ENCODE data around the gene MSL2. TPM values are rescaled to one million over a fixed set of nuclear protein-coding genes. Genes with fewer than 3 reads are reported as not detected.

Gene MSL2
- total and polyA plus RNA-seq, 2 of the 8 experiments (the other 6 are each of a cell fraction or from before 2014, with no cell fraction given), result 9.1 to 41.8 TPM

GRCh38 chr3:136142592-136142991, 53.5 kb downstream of the MSL2 start:
- peaks cover 0 to 3% (median 0%) of the 10 kb centered on the region in 4 experiments; a peak in 2 of 8 replicates for H3K36me3 ChIP-seq (ENCODE audit: control insufficient read depth in 2 of 4, insufficient read depth in 4 of 4, low read length in 3 of 4)
- no peaks in the 10 kb centered on the region; a peak in 1 of 7 replicates for H3K27me3 ChIP-seq (replicated peaks in 1 of 4; ENCODE audit: control insufficient read depth in 3 of 4, extremely low read depth in 1 of 4, insufficient read depth in 3 of 4, low read length in 3 of 4)
- WGBS, 2 experiments (ENCODE audit: extremely low coverage in 1 of 2, insufficient coverage in 1 of 2, insufficient read length in 1 of 2, insufficient replicate concordance in 2 of 2, low coverage in 1 of 2, low lambda C conversion rate in 2 of 2, missing lambda C conversion rate in 1 of 2), result 39% methylated on average over 3 of the region's 3 CpGs; no CpG with 5 or more reads in 1 of the 2 experiments
- H2BK20ac ChIP-seq (ENCODE audit: low read length), result no peak overlapping the region
- H3K23ac ChIP-seq (ENCODE audit: insufficient read length), result no peak overlapping the region
- no peak overlapping the region for H3K9ac ChIP-seq (replicated peaks in 1 of 4; ENCODE audit: extremely low read depth in 1 of 4, low read depth in 3 of 4, low read length in 3 of 4)
- no peak overlapping the region for H4K91ac ChIP-seq (replicated peaks; ENCODE audit: insufficient read length, low read length)
- no peak overlapping the region for H2AK5ac ChIP-seq (ENCODE audit: low read depth, low read length)
- H3K79me1 ChIP-seq (ENCODE audit: low read depth, low read length), result no peaks in the 10 kb centered on the region
- FAIRE-seq (no peak), DNase-seq (ENCODE audit: low read depth in 1 of 2, low spot score in 2 of 2) (no peak)
- H4K20me1 ChIP-seq (replicated peaks in 1 of 2; ENCODE audit: control insufficient read depth in 1 of 2, insufficient read depth in 2 of 2, low read length in 2 of 2), result peaks cover 0 to 7% of the 10 kb centered on the region in 2 experiments
- H2BK5ac ChIP-seq (ENCODE audit: low read depth, low read length), result no peak overlapping the region
- H4K8ac ChIP-seq (ENCODE audit: extremely low read depth, insufficient read depth, low read length), result no peak overlapping the region
- H3K4me1 ChIP-seq (replicated peaks in 1 of 4; ENCODE audit: control insufficient read depth in 3 of 4, insufficient read depth in 4 of 4, low read length in 3 of 4), result peaks cover 0 to 7% (median under 1%) of the 10 kb centered on the region in 4 experiments; a peak in 2 of 7 replicates
- H3K18ac ChIP-seq (ENCODE audit: extremely low read depth, low read length), result no peak overlapping the region
- no peaks in the 10 kb centered on the region for H3K9me3 ChIP-seq (ENCODE audit: insufficient read depth in 2 of 2, low read depth in 1 of 2, low read length in 1 of 2)
- no peak overlapping the region for H2BK120ac ChIP-seq (replicated peaks; ENCODE audit: low read depth, low read length)
- no peak overlapping the region for H2BK15ac ChIP-seq (ENCODE audit: low read length)
- H3K79me2 ChIP-seq (ENCODE audit: control insufficient read depth in 1 of 2, insufficient read depth in 2 of 2, low read length in 2 of 2), result no peaks in the 10 kb centered on the region
- no peak overlapping the region for H3K14ac ChIP-seq (ENCODE audit: insufficient read length)
- no peak overlapping the region for H3K4ac ChIP-seq (replicated peaks; ENCODE audit: insufficient read length, low read depth, low read length)
- H3K4me2 ChIP-seq (ENCODE audit: insufficient read depth in 1 of 2, low read depth in 2 of 2, low read length in 2 of 2), result no peak overlapping the region
- H3K56ac ChIP-seq (replicated peaks; ENCODE audit: insufficient read length, low read depth, low read length), result no peak overlapping the region
- no peak overlapping the region for H3K4me3 ChIP-seq (ENCODE audit: extremely low read depth in 1 of 4, insufficient read depth in 2 of 4, low read depth in 3 of 4, low read length in 4 of 4)
- H4K5ac ChIP-seq (ENCODE audit: insufficient read length, low read depth, low read length), result no peak overlapping the region
- no peaks in the 10 kb centered on the region for H3K23me2 ChIP-seq (ENCODE audit: low read depth, low read length)
- H2BK12ac ChIP-seq (ENCODE audit: low read depth, low read length), result no peak overlapping the region
- H2AFZ ChIP-seq (ENCODE audit: low read length), result no peak overlapping the region
- CTCF ChIA-PET (ENCODE audit: partially characterized antibody), result interaction anchor here (1.0 to 1.2 kb wide), 2 partner anchors 9 to 67 kb away, joined by 3 to 4 read pairs; no protein-coding TSS in a partner anchor
- POLR2A ChIA-PET (ENCODE audit: partially characterized antibody), result interaction anchor here (0.5 to 1.3 kb wide), 2 partner anchors 52 to 54 kb away, joined by 3 read pairs; partner anchors contain the start of gene MSL2
- no peak overlapping the region for H3K27ac ChIP-seq (ENCODE audit: low read depth, low read length)
- no peak for TF ChIP-seq RBBP5 (IDR thresholded peaks at IDR 0.05; ENCODE audit: borderline replicate concordance, low read depth, low read length)
- peak; percentile 80 for TF ChIP-seq POLR2AphosphoS5 (IDR thresholded peaks at IDR 0.05; ENCODE audit: low read depth, low read length)
- TF ChIP-seq TEAD4 (IDR thresholded peaks at IDR 0.05; ENCODE audit: low read depth, low read length), result peak; percentile 7; the same call in 1 of the 2 replicates
- TF ChIP-seq, protein P1, sequence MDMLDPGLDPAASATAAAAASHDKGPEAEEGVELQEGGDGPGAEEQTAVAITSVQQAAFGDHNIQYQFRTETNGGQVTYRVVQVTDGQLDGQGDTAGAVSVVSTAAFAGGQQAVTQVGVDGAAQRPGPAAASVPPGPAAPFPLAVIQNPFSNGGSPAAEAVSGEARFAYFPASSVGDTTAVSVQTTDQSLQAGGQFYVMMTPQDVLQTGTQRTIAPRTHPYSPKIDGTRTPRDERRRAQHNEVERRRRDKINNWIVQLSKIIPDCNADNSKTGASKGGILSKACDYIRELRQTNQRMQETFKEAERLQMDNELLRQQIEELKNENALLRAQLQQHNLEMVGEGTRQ (IDR thresholded peaks at IDR 0.05; ENCODE audit: low read length), result no peak
- TF ChIP-seq POU5F1 (IDR thresholded peaks at IDR 0.05; ENCODE audit: low read depth, low read length), result 0 out of 2 replicates have a peak, but pooled peaks have one; percentile 26
- TF ChIP-seq RAD21 (IDR thresholded peaks at IDR 0.05 in 1 of 2, conservative IDR thresholded peaks at IDR 0.05 in 1 of 2; ENCODE audit: low read depth in 2 of 2, low read length in 2 of 2), result no peak
- TF ChIP-seq HDAC6 (IDR thresholded peaks at IDR 0.05; ENCODE audit: low read depth, low read length), result no peak
- TF ChIP-seq CREB1 (IDR thresholded peaks at IDR 0.05), result no peak
- no peak for TF ChIP-seq ZNF274 (IDR thresholded peaks at IDR 0.05; ENCODE audit: borderline replicate concordance, extremely low read depth, low read length)
- TF ChIP-seq YY1 (IDR thresholded peaks at IDR 0.05; ENCODE audit: low read depth, low read length), result no peak
- TF ChIP-seq RFX5 (IDR thresholded peaks at IDR 0.05; ENCODE audit: borderline replicate concordance, low read depth, low read length), result no peak
- TF ChIP-seq GABPA (IDR thresholded peaks at IDR 0.05; ENCODE audit: borderline replicate concordance, insufficient read depth, low read length), result no peak
- no peak for TF ChIP-seq KDM4A (IDR thresholded peaks at IDR 0.05; ENCODE audit: low read depth, low read length, severe bottlenecking)
